ENCODE results near the gene TMEM184C. TPM values are rescaled to one million over a fixed set of nuclear protein-coding genes. Genes with fewer than 3 reads are reported as not detected.

TMEM184C gene
- total and polyA plus RNA-seq, 2 of the 8 experiments (the other 6 are each of a cell fraction or from before 2014, with no cell fraction given): 11.1 to 42.4 TPM

GRCh38 chr4:147583876-147584275 is 33.3 kb upstream of the TMEM184C start (continued):
- TF ChIP-seq, protein P1, sequence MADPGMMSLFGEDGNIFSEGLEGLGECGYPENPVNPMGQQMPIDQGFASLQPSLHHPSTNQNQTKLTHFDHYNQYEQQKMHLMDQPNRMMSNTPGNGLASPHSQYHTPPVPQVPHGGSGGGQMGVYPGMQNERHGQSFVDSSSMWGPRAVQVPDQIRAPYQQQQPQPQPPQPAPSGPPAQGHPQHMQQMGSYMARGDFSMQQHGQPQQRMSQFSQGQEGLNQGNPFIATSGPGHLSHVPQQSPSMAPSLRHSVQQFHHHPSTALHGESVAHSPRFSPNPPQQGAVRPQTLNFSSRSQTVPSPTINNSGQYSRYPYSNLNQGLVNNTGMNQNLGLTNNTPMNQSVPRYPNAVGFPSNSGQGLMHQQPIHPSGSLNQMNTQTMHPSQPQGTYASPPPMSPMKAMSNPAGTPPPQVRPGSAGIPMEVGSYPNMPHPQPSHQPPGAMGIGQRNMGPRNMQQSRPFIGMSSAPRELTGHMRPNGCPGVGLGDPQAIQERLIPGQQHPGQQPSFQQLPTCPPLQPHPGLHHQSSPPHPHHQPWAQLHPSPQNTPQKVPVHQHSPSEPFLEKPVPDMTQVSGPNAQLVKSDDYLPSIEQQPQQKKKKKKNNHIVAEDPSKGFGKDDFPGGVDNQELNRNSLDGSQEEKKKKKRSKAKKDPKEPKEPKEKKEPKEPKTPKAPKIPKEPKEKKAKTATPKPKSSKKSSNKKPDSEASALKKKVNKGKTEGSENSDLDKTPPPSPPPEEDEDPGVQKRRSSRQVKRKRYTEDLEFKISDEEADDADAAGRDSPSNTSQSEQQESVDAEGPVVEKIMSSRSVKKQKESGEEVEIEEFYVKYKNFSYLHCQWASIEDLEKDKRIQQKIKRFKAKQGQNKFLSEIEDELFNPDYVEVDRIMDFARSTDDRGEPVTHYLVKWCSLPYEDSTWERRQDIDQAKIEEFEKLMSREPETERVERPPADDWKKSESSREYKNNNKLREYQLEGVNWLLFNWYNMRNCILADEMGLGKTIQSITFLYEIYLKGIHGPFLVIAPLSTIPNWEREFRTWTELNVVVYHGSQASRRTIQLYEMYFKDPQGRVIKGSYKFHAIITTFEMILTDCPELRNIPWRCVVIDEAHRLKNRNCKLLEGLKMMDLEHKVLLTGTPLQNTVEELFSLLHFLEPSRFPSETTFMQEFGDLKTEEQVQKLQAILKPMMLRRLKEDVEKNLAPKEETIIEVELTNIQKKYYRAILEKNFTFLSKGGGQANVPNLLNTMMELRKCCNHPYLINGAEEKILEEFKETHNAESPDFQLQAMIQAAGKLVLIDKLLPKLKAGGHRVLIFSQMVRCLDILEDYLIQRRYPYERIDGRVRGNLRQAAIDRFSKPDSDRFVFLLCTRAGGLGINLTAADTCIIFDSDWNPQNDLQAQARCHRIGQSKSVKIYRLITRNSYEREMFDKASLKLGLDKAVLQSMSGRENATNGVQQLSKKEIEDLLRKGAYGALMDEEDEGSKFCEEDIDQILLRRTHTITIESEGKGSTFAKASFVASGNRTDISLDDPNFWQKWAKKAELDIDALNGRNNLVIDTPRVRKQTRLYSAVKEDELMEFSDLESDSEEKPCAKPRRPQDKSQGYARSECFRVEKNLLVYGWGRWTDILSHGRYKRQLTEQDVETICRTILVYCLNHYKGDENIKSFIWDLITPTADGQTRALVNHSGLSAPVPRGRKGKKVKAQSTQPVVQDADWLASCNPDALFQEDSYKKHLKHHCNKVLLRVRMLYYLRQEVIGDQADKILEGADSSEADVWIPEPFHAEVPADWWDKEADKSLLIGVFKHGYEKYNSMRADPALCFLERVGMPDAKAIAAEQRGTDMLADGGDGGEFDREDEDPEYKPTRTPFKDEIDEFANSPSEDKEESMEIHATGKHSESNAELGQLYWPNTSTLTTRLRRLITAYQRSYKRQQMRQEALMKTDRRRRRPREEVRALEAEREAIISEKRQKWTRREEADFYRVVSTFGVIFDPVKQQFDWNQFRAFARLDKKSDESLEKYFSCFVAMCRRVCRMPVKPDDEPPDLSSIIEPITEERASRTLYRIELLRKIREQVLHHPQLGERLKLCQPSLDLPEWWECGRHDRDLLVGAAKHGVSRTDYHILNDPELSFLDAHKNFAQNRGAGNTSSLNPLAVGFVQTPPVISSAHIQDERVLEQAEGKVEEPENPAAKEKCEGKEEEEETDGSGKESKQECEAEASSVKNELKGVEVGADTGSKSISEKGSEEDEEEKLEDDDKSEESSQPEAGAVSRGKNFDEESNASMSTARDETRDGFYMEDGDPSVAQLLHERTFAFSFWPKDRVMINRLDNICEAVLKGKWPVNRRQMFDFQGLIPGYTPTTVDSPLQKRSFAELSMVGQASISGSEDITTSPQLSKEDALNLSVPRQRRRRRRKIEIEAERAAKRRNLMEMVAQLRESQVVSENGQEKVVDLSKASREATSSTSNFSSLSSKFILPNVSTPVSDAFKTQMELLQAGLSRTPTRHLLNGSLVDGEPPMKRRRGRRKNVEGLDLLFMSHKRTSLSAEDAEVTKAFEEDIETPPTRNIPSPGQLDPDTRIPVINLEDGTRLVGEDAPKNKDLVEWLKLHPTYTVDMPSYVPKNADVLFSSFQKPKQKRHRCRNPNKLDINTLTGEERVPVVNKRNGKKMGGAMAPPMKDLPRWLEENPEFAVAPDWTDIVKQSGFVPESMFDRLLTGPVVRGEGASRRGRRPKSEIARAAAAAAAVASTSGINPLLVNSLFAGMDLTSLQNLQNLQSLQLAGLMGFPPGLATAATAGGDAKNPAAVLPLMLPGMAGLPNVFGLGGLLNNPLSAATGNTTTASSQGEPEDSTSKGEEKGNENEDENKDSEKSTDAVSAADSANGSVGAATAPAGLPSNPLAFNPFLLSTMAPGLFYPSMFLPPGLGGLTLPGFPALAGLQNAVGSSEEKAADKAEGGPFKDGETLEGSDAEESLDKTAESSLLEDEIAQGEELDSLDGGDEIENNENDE (IDR thresholded peaks at IDR 0.05; ENCODE audit: insufficient replicate concordance, low read length): no peak

All from H1 (cell line).